WTC11 (cell line): ENCODE results near the gene DUSP3.

Source experiments
- CBFB ChIP-seq: sonication (generic); formaldehyde crosslinking; IDR thresholded peaks from 2 replicates; pipeline ENCODE4 v1.8.1; 2022; ENCODE audit warnings: mild to moderate bottlenecking, low read depth, missing genetic modification reagents
- CTCF ChIP-seq: fragments of 200-600 bp; IDR thresholded peaks from 2 replicates; pipeline ENCODE4 v1.8.0; 2022; ENCODE audit warnings: antibody characterized with exemption
- E2F1 ChIP-seq: sonication (generic); formaldehyde crosslinking; IDR thresholded peaks from 2 replicates; pipeline ENCODE4 v1.8.0; 2022; ENCODE audit warnings: mild to moderate bottlenecking, missing genetic modification reagents
- ESRRA ChIP-seq: sonication (generic); formaldehyde crosslinking; IDR thresholded peaks from 2 replicates; pipeline ENCODE4 v1.8.1; 2022; ENCODE audit warnings: mild to moderate bottlenecking, missing genetic modification reagents, borderline replicate concordance
- FOXJ3 ChIP-seq: sonication (generic); formaldehyde crosslinking; IDR thresholded peaks from 2 replicates; pipeline ENCODE4 v1.9.0; 2021; ENCODE audit warnings: missing genetic modification reagents, mild to moderate bottlenecking, borderline replicate concordance
- JUN ChIP-seq: sonication (generic); formaldehyde crosslinking; IDR thresholded peaks from 2 replicates; pipeline ENCODE4 v1.8.0; 2023; ENCODE audit warnings: mild to moderate bottlenecking, missing genetic modification reagents
- MAX ChIP-seq: sonication (generic); formaldehyde crosslinking; IDR thresholded peaks from 2 replicates; pipeline ENCODE4 v1.8.0; 2022; ENCODE audit warnings: mild to moderate bottlenecking, missing genetic modification reagents
- NR3C1 ChIP-seq: sonication (generic); formaldehyde crosslinking; conservative IDR thresholded peaks from 2 replicates; pipeline ENCODE4 v1.8.1; 2023; ENCODE audit warnings: low read depth, mild to moderate bottlenecking, missing genetic modification reagents
- PRDM15 ChIP-seq: sonication (generic); formaldehyde crosslinking; IDR thresholded peaks from 2 replicates; pipeline ENCODE4 v1.8.0; 2022; ENCODE audit warnings: missing genetic modification reagents
- SMAD3 ChIP-seq: sonication (generic); formaldehyde crosslinking; IDR thresholded peaks from 2 replicates; pipeline ENCODE4 v1.8.0; 2022; ENCODE audit warnings: missing genetic modification reagents, mild to moderate bottlenecking, borderline replicate concordance
- ZNF263 ChIP-seq: sonication (generic); formaldehyde crosslinking; IDR thresholded peaks from 2 replicates; pipeline ENCODE4 v1.8.1; 2022; ENCODE audit warnings: low read depth, mild to moderate bottlenecking, moderate library complexity, missing genetic modification reagents

GRCh38 chr17:43734376-43734775 is 44.4 kb downstream of the DUSP3 start:
- TF ChIP-seq CBFB (CRISPR knock-in tag) (no peak), CTCF (no peak), ESRRA (CRISPR knock-in tag) (no peak), ZNF263 (no peak), FOXJ3 (CRISPR knock-in tag) (no peak), E2F1 (CRISPR knock-in tag) (no peak), MAX (CRISPR knock-in tag) (no peak), SMAD3 (CRISPR knock-in tag) (no peak), NR3C1 (CRISPR knock-in tag) (no peak), PRDM15 (no peak), JUN (CRISPR knock-in tag) (no peak)
